ENCODE measurements around the gene C3orf80. TPM values are rescaled to one million over a fixed set of nuclear protein-coding genes. Genes with fewer than 3 reads are reported as not detected.

The C3orf80 gene
- total RNA-seq, 1 experiment from 2014 or later: 2.4 TPM

DNA sequence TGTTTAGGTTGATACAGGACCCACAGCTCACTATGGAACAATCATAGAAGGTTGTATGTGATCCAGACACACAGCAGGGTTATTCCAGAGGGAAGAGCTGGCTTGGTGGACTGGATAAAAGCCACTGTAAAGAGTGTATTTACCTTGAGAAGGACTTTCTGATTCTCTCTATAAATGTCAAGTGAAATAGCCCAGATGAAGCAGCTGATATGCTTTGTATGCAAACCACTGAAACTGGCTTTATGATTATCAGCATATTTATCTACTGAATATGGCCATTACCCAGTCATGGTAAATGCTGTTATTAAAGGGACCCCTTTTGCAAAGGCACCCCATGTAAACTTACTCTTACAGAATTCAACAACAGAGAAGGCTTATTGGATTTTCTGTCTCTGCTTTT is 28.1 kb downstream of the C3orf80 start:
- Histone ChIP-seq H2AFZ (ENCODE audit: low read depth, low read length, poor library complexity, severe bottlenecking) (no peak overlapping the region), H3K27me3 (ENCODE audit: insufficient read depth, low read length) (no peaks in the 10 kb centered on the region), H3K36me3 (ENCODE audit: control insufficient read depth in 1 of 2, insufficient read depth in 2 of 2, low read length in 2 of 2) (no peaks in the 10 kb centered on the region), H3K4me2 (ENCODE audit: low read length) (no peak overlapping the region), H3K9ac (ENCODE audit: low read length) (no peak overlapping the region), H3K27ac (ENCODE audit: low read depth, low read length) (no peak overlapping the region), H3K9me3 (ENCODE audit: control insufficient read depth in 1 of 2, insufficient read depth in 1 of 2, low read depth in 1 of 2, low read length in 2 of 2) (no peaks in the 10 kb centered on the region), H3K4me1 (ENCODE audit: control insufficient read depth in 1 of 2, insufficient read depth in 2 of 2, low read length in 2 of 2) (no peaks in the 10 kb centered on the region), H3K4me3 (replicated peaks in 1 of 2; ENCODE audit: low read depth in 1 of 2, low read length in 2 of 2) (no peak overlapping the region), H3K79me2 (ENCODE audit: insufficient read depth, low read length) (no peaks in the 10 kb centered on the region), H3K9me2 (ENCODE audit: insufficient read depth) (no peaks in the 10 kb centered on the region), H4K20me1 (ENCODE audit: insufficient read depth) (no peaks in the 10 kb centered on the region)
- no TSS peak for BruUV-seq (replicated peaks)
- TF ChIP-seq, protein P1, sequence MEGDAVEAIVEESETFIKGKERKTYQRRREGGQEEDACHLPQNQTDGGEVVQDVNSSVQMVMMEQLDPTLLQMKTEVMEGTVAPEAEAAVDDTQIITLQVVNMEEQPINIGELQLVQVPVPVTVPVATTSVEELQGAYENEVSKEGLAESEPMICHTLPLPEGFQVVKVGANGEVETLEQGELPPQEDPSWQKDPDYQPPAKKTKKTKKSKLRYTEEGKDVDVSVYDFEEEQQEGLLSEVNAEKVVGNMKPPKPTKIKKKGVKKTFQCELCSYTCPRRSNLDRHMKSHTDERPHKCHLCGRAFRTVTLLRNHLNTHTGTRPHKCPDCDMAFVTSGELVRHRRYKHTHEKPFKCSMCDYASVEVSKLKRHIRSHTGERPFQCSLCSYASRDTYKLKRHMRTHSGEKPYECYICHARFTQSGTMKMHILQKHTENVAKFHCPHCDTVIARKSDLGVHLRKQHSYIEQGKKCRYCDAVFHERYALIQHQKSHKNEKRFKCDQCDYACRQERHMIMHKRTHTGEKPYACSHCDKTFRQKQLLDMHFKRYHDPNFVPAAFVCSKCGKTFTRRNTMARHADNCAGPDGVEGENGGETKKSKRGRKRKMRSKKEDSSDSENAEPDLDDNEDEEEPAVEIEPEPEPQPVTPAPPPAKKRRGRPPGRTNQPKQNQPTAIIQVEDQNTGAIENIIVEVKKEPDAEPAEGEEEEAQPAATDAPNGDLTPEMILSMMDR (IDR thresholded peaks at IDR 0.05 in 2 of 3, conservative IDR thresholded peaks at IDR 0.05 in 1 of 3; ENCODE audit: borderline replicate concordance in 1 of 3, insufficient read depth in 1 of 3, low read depth in 2 of 3, low read length in 2 of 3): no peak
- TF ChIP-seq, protein P2, sequence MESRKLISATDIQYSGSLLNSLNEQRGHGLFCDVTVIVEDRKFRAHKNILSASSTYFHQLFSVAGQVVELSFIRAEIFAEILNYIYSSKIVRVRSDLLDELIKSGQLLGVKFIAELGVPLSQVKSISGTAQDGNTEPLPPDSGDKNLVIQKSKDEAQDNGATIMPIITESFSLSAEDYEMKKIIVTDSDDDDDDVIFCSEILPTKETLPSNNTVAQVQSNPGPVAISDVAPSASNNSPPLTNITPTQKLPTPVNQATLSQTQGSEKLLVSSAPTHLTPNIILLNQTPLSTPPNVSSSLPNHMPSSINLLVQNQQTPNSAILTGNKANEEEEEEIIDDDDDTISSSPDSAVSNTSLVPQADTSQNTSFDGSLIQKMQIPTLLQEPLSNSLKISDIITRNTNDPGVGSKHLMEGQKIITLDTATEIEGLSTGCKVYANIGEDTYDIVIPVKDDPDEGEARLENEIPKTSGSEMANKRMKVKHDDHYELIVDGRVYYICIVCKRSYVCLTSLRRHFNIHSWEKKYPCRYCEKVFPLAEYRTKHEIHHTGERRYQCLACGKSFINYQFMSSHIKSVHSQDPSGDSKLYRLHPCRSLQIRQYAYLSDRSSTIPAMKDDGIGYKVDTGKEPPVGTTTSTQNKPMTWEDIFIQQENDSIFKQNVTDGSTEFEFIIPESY (IDR thresholded peaks at IDR 0.05; ENCODE audit: extremely low read depth, insufficient replicate concordance, low read length): no peak
- TF ChIP-seq YY1 (IDR thresholded peaks at IDR 0.05; ENCODE audit: extremely low read depth, insufficient replicate concordance, low read depth, low read length) (no peak), ZFX (IDR thresholded peaks at IDR 0.05) (no peak), RAD21 (IDR thresholded peaks at IDR 0.05; ENCODE audit: low read depth) (no peak), EZH2phosphoT487 (IDR thresholded peaks at IDR 0.05; ENCODE audit: borderline replicate concordance) (no peak), EGR1 (IDR thresholded peaks at IDR 0.05; ENCODE audit: low read depth) (no peak), JUND (IDR thresholded peaks at IDR 0.05) (no peak), SRF (IDR thresholded peaks at IDR 0.05; ENCODE audit: low read depth) (no peak), EZH2 (IDR thresholded peaks at IDR 0.05) (no peak), TCF7L2 (IDR thresholded peaks at IDR 0.05; ENCODE audit: borderline replicate concordance, extremely low read depth, insufficient read depth, insufficient read length) (no peak), ZNF274 (IDR thresholded peaks at IDR 0.05; ENCODE audit: low read depth, low read length) (no peak)
- TF ChIP-seq, protein P3, sequence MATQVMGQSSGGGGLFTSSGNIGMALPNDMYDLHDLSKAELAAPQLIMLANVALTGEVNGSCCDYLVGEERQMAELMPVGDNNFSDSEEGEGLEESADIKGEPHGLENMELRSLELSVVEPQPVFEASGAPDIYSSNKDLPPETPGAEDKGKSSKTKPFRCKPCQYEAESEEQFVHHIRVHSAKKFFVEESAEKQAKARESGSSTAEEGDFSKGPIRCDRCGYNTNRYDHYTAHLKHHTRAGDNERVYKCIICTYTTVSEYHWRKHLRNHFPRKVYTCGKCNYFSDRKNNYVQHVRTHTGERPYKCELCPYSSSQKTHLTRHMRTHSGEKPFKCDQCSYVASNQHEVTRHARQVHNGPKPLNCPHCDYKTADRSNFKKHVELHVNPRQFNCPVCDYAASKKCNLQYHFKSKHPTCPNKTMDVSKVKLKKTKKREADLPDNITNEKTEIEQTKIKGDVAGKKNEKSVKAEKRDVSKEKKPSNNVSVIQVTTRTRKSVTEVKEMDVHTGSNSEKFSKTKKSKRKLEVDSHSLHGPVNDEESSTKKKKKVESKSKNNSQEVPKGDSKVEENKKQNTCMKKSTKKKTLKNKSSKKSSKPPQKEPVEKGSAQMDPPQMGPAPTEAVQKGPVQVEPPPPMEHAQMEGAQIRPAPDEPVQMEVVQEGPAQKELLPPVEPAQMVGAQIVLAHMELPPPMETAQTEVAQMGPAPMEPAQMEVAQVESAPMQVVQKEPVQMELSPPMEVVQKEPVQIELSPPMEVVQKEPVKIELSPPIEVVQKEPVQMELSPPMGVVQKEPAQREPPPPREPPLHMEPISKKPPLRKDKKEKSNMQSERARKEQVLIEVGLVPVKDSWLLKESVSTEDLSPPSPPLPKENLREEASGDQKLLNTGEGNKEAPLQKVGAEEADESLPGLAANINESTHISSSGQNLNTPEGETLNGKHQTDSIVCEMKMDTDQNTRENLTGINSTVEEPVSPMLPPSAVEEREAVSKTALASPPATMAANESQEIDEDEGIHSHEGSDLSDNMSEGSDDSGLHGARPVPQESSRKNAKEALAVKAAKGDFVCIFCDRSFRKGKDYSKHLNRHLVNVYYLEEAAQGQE (IDR thresholded peaks at IDR 0.05; ENCODE audit: low read depth): no peak
- TF ChIP-seq, protein P4, sequence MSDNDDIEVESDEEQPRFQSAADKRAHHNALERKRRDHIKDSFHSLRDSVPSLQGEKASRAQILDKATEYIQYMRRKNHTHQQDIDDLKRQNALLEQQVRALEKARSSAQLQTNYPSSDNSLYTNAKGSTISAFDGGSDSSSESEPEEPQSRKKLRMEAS (IDR thresholded peaks at IDR 0.05): no peak
- intact Hi-C loops (cut with micrococcal nuclease): no loop called here
- no peak for DNase-seq (ENCODE audit: low read depth, low spot score)
- ChIA-PET POLR2A (no interaction called here), RAD21 (ENCODE audit: low non-redundant PET in 1 of 2, low total read pairs in 2 of 2, uncharacterized antibody in 2 of 2, unreplicated experiment in 2 of 2) (no interaction called here), CTCF (no interaction called here)
- ATAC-seq: no peak

All from HCT116 (cell line).